Heart right ventricle (tissue), 16 donors: ENCODE data around the gene GPATCH8. TPM values are rescaled to one million over a fixed set of nuclear protein-coding genes. Genes with fewer than 3 reads are reported as not detected.
"Not testable (repeated sequence)": the region's sequence is repeated elsewhere in the genome, so short reads cannot be mapped to it uniquely, and the experiment has no call there.

Experiments used
- ATAC-seq, 8 donors: fragments of 200-7000 bp; cut with Tn5 transposase; one replicate each; pipeline ENCODE4 v1.9.1; 2020; ENCODE audit warnings: mild to moderate bottlenecking in 8 of 8, moderate library complexity in 8 of 8, moderate number of reproducible peaks in 1 of 8
- DNase-seq, 2 donors: peaks; one replicate each; pipeline ENCODE4 v3.0.0-alpha.2; 2020
- H3K27ac ChIP-seq, 10 donors: fragments of 200-600 bp; sonication (generic) in 2 of 10; one replicate each; pipeline versions ENCODE4 v1.5.0 to v1.8.0; 2020 to 2022; ENCODE audit warnings: mild to moderate bottlenecking in 3 of 10
- H3K27me3 ChIP-seq, 7 donors: fragments of 200-600 bp; one replicate each; pipeline ENCODE4 v1.8.0; 2021 to 2022; ENCODE audit warnings: mild to moderate bottlenecking in 2 of 7
- H3K36me3 ChIP-seq, 9 donors: fragments of 200-600 bp; sonication (generic) in 1 of 9; one replicate each; pipeline versions ENCODE4 v1.5.0 to v1.8.0; 2020 to 2022; ENCODE audit warnings: mild to moderate bottlenecking in 2 of 9
- H3K4me1 ChIP-seq, 9 donors: fragments of 200-600 bp; sonication (generic) in 1 of 9; one replicate each; pipeline versions ENCODE4 v1.5.0 to v1.8.0; 2020 to 2022; ENCODE audit warnings: mild to moderate bottlenecking in 4 of 9
- H3K4me3 ChIP-seq, 10 donors: fragments of 200-600 bp; sonication (generic) in 2 of 10; one replicate each; pipeline versions ENCODE4 v1.5.0 to v1.8.0; 2020 to 2022; ENCODE audit warnings: mild to moderate bottlenecking in 7 of 10, moderate library complexity in 2 of 10
- H3K9me3 ChIP-seq, 11 donors: fragments of 200-600 bp in 10 of 11; sonication (generic) in 2 of 11; one replicate each; pipeline versions ENCODE4 v1.5.0 to v1.8.0; 2013 to 2022; ENCODE audit warnings: mild to moderate bottlenecking in 2 of 11, control low read depth in 1 of 11, moderate library complexity in 1 of 11
- CTCF ChIP-seq, 9 donors: fragments of 200-600 bp; sonication (generic) in 2 of 9; IDR thresholded peaks; one replicate each; pipeline versions ENCODE4 v1.5.0 to v1.8.0; 2021 to 2022; ENCODE audit warnings: antibody characterized with exemption in 9 of 9, mild to moderate bottlenecking in 5 of 9, moderate library complexity in 1 of 9
- WGBS, 2 donors: extraction: QIAGEN DNeasy Blood & Tissue Kit; methylation state at CpG; one replicate each; pipeline ENCODE4 v1.1.7; 2013; ENCODE audit warnings: inconsistent platforms in 1 of 2; 5-methylcytosine and 5-hydroxymethylcytosine counted together
- intact Hi-C, 10 donors: fragments of 100-400 bp; cut with DNase I; formaldehyde crosslinking; loops; one replicate each; pipeline versions ENCODE4 v1.11.1 to v1.14.2; 2022
- polyA plus RNA-seq, 2 donors: library from polyadenylated mRNA; stranded (reverse); fragments of 200-250 nt; gene quantifications; one replicate each; pipeline ENCODE4 v1.2.3, GENCODE V29; 2013
- total RNA-seq, 10 donors: library from RNA; stranded (reverse); fragmentation: NEBNext Ultra II Directional in 3 of 10; extraction: Animal tissue kit (Norgen Biotek cat#: 25700) in 3 of 10; gene quantifications; one replicate each; pipeline versions ENCODE4 v1.2.1 to v1.2.4, GENCODE V29; 2021 to 2023
- donor health status: Arrhythmogenic right ventricular cardiomyopathy.
- donor health status: ischemic (EF 13 %, LVEDD 7.1; RV severe dilation, severe dysfunction).
- donor health status: healthy with polysubstance abuse.
- donor health status: DM: no; HTN: yes; CAD: no.
- donor health status: DM: no; HTN: no; CAD: no.
- donor health status: ischemic (EF 25% LVEDD 6.9; RV normal size, moderate dysfunction).
- donor health status: ischemic (EF 25% LVEDD 5.7; RV mildly dilated, moderate dysfunction).
- donor health status: healthy.
- donor health status: DM: yes; HTN: yes; CAD: no.
- donor health status: Ischemic cardiomyopathy.
- donor health status: ischemic (EF 35%, LVEDD 5.7; RV mildly dilated, moderate dysfunction).
- donor health status: nonischemic (EF 11% LVEDD 7.7; RV severe dilation, severe dysfunction).
- donor health status: DM: yes; HTN: yes; CAD: no.
- donor health status: PGD.
- donor health status: ischemic (EF 29% LVEDD 5.4; RV normal size, mild dysfunction).
- donor health status: nonischemic (EF 23%, LVEDD 6.1; RV moderate dilation, normal function).

The GPATCH8 gene
- total and polyA plus RNA-seq, 12 donors, result 5.8 to 25.1 (median 22.0) TPM

- intact Hi-C loops, result loop anchor here in 2 of 10 donors (10.0 kb wide), 1 partner anchor 135 kb away; no protein-coding TSS in a partner anchor
- ATAC-seq, result no peak
- Histone ChIP-seq H3K4me3 (no peak overlapping the region), H3K4me1 (peaks cover 0 to 19% (median 0%) of the 10 kb centered on the region in 9 donors), H3K27ac (no peak overlapping the region), H3K9me3 (no peaks in the 10 kb centered on the region), H3K27me3 (peaks cover 0 to 43% (median 31%) of the 10 kb centered on the region in 7 donors), H3K36me3 (no peaks in the 10 kb centered on the region)
- 43 to 53% methylated on average over 13 to 15 of the region's 15 CpGs for WGBS, 2 donors
- TF ChIP-seq CTCF (IDR thresholded peaks at IDR 0.05), result no peak
- no peak for DNase-seq
These were observed 36.5 kb upstream of the GPATCH8 start for GRCh38 chr17:44539673-44540072.

GRCh38 chr17:44537922-44538321 lies 34.7 kb upstream of the GPATCH8 start:
- not testable (repeated sequence) for ATAC-seq, DNase-seq, H3K36me3 ChIP-seq, H3K27ac ChIP-seq, H3K9me3 ChIP-seq, H3K4me3 ChIP-seq
- H3K4me1 ChIP-seq, result peaks cover 0 to 24% (median 0%) of the 10 kb centered on the region in 9 donors
- intact Hi-C loops, result loop anchor here in 2 of 10 donors (10.0 kb wide), 1 partner anchor 137 kb away; no protein-coding TSS in a partner anchor
- peaks cover 0 to 39% (median 23%) of the 10 kb centered on the region in 7 donors for H3K27me3 ChIP-seq
- WGBS, 2 donors, result 97 to 100% methylated on average over 3 of the region's 3 CpGs

GRCh38 chr17:44536090-44536953 lies 33.1 kb upstream of the GPATCH8 start:
- intact Hi-C loops, result loop anchor here in 2 of 10 donors (10.0 kb wide), 1 partner anchor 138 kb away; no protein-coding TSS in a partner anchor
- Histone ChIP-seq H3K36me3 (no peaks in the 10 kb centered on the region), H3K4me1 (peaks cover 0 to 24% (median 0%) of the 10 kb centered on the region in 9 donors), H3K4me3 (peak overlapping the region in 1 of 10 donors; percentile 20), H3K27ac (peak overlapping the region in 8 of 10 donors; percentile 40 to 88 (median 47)), H3K9me3 (no peaks in the 10 kb centered on the region), H3K27me3 (peaks cover 0 to 29% (median 14%) of the 10 kb centered on the region in 7 donors)
- WGBS, 2 donors, result 54 to 57% methylated on average over 12 of the region's 12 CpGs
- no peak for TF ChIP-seq CTCF (IDR thresholded peaks at IDR 0.05)
- ATAC-seq (peak in 7 of 8 donors; percentile 27 to 59 (median 40)), DNase-seq (peak; percentile 21 to 35)

GRCh38 chr17:44533533-44534246 lies 30.5 kb upstream of the GPATCH8 start:
- Histone ChIP-seq H3K9me3 (no peaks in the 10 kb centered on the region), H3K36me3 (no peaks in the 10 kb centered on the region), H3K27ac (peak overlapping the region in 5 of 10 donors; percentile 28 to 57 (median 54)), H3K4me1 (peaks cover 0 to 24% (median 0%) of the 10 kb centered on the region in 9 donors), H3K27me3 (peaks cover 0 to 2% (median 0%) of the 10 kb centered on the region in 7 donors), H3K4me3 (peak overlapping the region in 3 of 10 donors; percentile 7 to 33 (median 9))
- 32% methylated on average over 21 of the region's 21 CpGs for WGBS, 2 donors
- intact Hi-C loops, result loop anchor here (1.0 to 10.0 kb wide), 5 partner anchors 101 to 141 kb away; no protein-coding TSS in a partner anchor
- DNase-seq, result peak; percentile 86 to 90
- peak; percentile 81 to 96 (median 92) for TF ChIP-seq CTCF (IDR thresholded peaks at IDR 0.05)
- ATAC-seq, result peak; percentile 91 to 95 (median 92)
